Upper lobe of right lung (tissue), 1 donor: ENCODE results near the gene GTF3C6. TPM values are rescaled to one million over a fixed set of nuclear protein-coding genes. Genes with fewer than 3 reads are reported as not detected.
"Not testable (repeated sequence)": the region's sequence is repeated elsewhere in the genome, so short reads cannot be mapped to it uniquely, and the experiment has no call there.

Experiments used
- ATAC-seq: fragments of 200-7000 bp; cut with Tn5 transposase; one replicate; pipeline ENCODE4 v1.9.1; 2020; ENCODE audit warnings: mild to moderate bottlenecking, moderate library complexity
- DNase-seq: peaks from one replicate; pipeline ENCODE4 v3.0.0-alpha.2; 2020
- H3K27ac ChIP-seq: fragments of 200-600 bp; one replicate; pipeline ENCODE4 v1.8.0; 2022
- H3K27me3 ChIP-seq: fragments of 200-600 bp; one replicate; pipeline ENCODE4 v1.8.0; 2022; ENCODE audit warnings: mild to moderate bottlenecking
- H3K36me3 ChIP-seq: fragments of 200-600 bp; one replicate; pipeline ENCODE4 v1.8.0; 2022
- H3K4me1 ChIP-seq: fragments of 200-600 bp; one replicate; pipeline ENCODE4 v1.8.0; 2022
- H3K4me3 ChIP-seq: fragments of 200-600 bp; one replicate; pipeline ENCODE4 v1.8.0; 2022; ENCODE audit warnings: mild to moderate bottlenecking
- H3K9me3 ChIP-seq: fragments of 200-600 bp; one replicate; pipeline ENCODE4 v1.8.0; 2022
- intact Hi-C: fragments of 100-400 bp; cut with DNase I; formaldehyde crosslinking; loops from one replicate; pipeline ENCODE4 v1.11.0; 2022
- total RNA-seq: library from RNA; stranded (reverse); fragmentation: NEBNext Ultra II Directional; extraction: Animal tissue kit (Norgen Biotek cat#: 25700); gene quantifications from one replicate; pipeline ENCODE4 v1.2.1, GENCODE V29; 2021
- TF ChIP-seq, protein P1 (sequence below): fragments of 200-600 bp; IDR thresholded peaks from one replicate; pipeline ENCODE4 v1.8.0; 2022; ENCODE audit warnings: antibody characterized with exemption
- donor health status: DM: no; HTN: yes; CAD: no; lungs with severe emphysema.

The GTF3C6 gene
- total RNA-seq, 1 donor from 2014 or later, result 47.5 TPM

DNA sequence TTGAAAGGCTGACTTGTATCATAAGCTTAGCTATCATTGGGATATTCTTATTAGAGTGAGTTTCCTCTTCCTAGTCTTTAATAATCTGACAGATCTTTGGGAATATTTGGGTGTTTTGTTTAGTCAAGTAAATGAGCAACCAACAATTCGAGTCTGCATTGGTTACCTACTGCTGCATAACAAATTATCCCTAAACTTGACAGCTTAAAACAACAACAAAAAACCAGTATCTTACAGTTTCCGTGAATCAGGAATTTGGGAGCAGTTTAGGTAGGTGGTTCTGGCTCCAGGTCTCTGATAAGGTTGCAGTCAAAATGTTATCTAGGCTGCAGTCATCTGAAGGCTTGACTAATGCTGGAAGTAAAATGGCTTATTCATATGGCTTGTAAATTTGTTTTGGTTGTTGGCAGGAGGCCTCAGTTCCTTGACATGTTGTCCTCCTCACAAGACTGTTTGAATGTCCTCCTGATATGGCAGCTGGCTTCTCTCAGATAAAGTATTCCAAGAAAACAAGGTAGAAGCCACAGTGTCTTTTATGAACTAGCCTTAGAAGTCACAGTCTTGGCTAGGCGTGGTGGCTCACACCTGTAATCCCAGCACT lies 7.2 kb downstream of the GTF3C6 start:
- ATAC-seq, result no peak
- Histone ChIP-seq H3K9me3 (no peaks in the 10 kb centered on the region), H3K4me3 (no peak overlapping the region), H3K4me1 (no peaks in the 10 kb centered on the region), H3K36me3 (peaks cover 65% of the 10 kb centered on the region), H3K27ac (no peak overlapping the region), H3K27me3 (no peaks in the 10 kb centered on the region)
- no peak for DNase-seq
- intact Hi-C loops, result no loop called here
- TF ChIP-seq, protein P1, sequence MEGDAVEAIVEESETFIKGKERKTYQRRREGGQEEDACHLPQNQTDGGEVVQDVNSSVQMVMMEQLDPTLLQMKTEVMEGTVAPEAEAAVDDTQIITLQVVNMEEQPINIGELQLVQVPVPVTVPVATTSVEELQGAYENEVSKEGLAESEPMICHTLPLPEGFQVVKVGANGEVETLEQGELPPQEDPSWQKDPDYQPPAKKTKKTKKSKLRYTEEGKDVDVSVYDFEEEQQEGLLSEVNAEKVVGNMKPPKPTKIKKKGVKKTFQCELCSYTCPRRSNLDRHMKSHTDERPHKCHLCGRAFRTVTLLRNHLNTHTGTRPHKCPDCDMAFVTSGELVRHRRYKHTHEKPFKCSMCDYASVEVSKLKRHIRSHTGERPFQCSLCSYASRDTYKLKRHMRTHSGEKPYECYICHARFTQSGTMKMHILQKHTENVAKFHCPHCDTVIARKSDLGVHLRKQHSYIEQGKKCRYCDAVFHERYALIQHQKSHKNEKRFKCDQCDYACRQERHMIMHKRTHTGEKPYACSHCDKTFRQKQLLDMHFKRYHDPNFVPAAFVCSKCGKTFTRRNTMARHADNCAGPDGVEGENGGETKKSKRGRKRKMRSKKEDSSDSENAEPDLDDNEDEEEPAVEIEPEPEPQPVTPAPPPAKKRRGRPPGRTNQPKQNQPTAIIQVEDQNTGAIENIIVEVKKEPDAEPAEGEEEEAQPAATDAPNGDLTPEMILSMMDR, result no peak

DNA sequence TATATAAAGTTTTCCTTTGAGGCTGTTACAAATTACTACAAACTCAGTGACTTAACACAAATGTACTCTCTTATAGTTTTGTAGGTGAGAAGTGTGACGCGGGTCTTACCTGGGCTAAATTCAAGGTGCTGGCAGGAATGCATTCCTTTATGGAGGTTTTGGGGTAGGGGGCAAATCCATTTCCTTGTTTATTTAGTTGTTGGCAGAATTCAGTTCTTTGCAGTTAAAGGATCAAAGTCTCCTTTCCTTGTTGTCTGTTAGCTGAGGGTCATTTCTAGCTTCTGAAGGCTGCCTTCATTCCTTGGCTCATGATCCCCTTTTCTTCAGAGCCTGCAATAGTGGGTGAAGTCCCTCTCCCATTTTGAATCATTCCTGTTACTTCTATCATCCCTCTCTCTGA lies 10.2 kb downstream of the GTF3C6 start:
- H3K27me3 ChIP-seq, H3K9me3 ChIP-seq, ATAC-seq, H3K27ac ChIP-seq, H3K4me1 ChIP-seq, DNase-seq, H3K4me3 ChIP-seq, intact Hi-C loops: not testable (repeated sequence)
- H3K36me3 ChIP-seq, result peaks cover 35% of the 10 kb centered on the region

DNA sequence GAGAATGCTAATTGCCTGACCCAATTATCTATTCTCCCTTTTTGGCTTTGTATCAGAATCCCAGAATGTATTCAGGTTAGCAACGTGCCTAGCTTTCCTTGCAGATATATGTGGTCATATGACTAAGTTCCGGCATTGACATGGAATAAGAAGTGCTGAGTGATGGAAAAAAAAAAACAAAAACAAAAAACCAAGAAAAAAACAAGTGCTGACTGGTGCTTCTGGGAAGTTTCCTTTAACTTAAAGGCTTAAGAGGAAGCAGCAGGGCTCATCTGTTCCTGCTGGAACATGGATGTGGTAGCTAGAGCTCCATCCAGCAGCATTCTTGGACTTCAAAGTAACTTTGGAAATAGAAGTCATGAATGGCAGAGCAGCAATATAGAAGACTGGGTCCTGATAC lies 13.0 kb downstream of the GTF3C6 start:
- DNase-seq, result no peak
- TF ChIP-seq, protein P1, result no peak
- no peaks in the 10 kb centered on the region for H3K4me1 ChIP-seq
- H3K27me3 ChIP-seq, result no peaks in the 10 kb centered on the region
- intact Hi-C loops, result no loop called here
- no peak overlapping the region for H3K4me3 ChIP-seq
- no peak overlapping the region for H3K27ac ChIP-seq
- ATAC-seq, result no peak
- no peaks in the 10 kb centered on the region for H3K9me3 ChIP-seq
- H3K36me3 ChIP-seq, result peaks cover 18% of the 10 kb centered on the region

GRCh38 chr6:110976575-110976974 lies 18.1 kb downstream of the GTF3C6 start:
- ATAC-seq, result no peak
- TF ChIP-seq, protein P1, result no peak
- H3K4me1 ChIP-seq, result peaks cover 9% of the 10 kb centered on the region
- H3K27me3 ChIP-seq, result no peaks in the 10 kb centered on the region
- no peak overlapping the region for H3K27ac ChIP-seq
- H3K36me3 ChIP-seq, result no peaks in the 10 kb centered on the region
- DNase-seq, result no peak
- intact Hi-C loops, result no loop called here
- H3K4me3 ChIP-seq, result no peak overlapping the region
- H3K9me3 ChIP-seq, result no peaks in the 10 kb centered on the region

DNA sequence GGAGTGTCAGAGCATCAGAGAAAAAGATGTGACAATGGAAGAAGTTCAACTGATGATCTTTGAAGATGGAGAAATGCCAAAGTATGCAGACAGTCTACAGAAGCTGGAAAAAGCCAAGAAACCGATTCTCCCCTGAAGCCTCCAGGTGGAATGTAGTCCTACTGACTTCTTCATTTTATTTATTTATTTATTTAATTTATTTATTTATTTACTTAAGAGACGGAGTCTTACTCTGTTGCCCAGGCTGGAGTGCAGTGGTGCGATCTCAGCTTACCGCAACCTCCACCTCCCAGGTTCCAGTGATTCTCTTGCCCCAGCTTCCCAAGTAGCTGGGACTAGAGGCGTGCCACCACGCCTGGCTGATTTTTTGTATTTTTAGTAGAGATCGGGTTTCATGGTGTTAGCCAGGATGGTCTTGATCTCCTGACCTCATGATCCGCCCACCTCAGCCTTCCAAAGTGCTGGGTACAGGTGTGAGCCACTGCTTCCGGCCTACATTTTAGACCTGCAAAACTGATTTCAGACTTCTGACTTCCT lies 21.1 kb downstream of the GTF3C6 start:
- intact Hi-C loops, result no loop called here
- peaks cover 15% of the 10 kb centered on the region for H3K4me1 ChIP-seq
- H3K27ac ChIP-seq, result no peak overlapping the region
- no peak for ATAC-seq
- TF ChIP-seq, protein P1, result no peak
- no peaks in the 10 kb centered on the region for H3K36me3 ChIP-seq
- DNase-seq, result no peak
- no peaks in the 10 kb centered on the region for H3K27me3 ChIP-seq
- H3K9me3 ChIP-seq, result no peaks in the 10 kb centered on the region
- no peak overlapping the region for H3K4me3 ChIP-seq

GRCh38 chr6:110980227-110980626 lies 21.7 kb downstream of the GTF3C6 start:
- no peak overlapping the region for H3K27ac ChIP-seq
- no peak for ATAC-seq
- no peaks in the 10 kb centered on the region for H3K9me3 ChIP-seq
- TF ChIP-seq, protein P1, result no peak
- intact Hi-C loops, result no loop called here
- no peaks in the 10 kb centered on the region for H3K27me3 ChIP-seq
- H3K4me1 ChIP-seq, result peaks cover 15% of the 10 kb centered on the region
- H3K36me3 ChIP-seq, result peaks cover 3% of the 10 kb centered on the region
- no peak for DNase-seq
- no peak overlapping the region for H3K4me3 ChIP-seq
